ENCODE results near the gene C17orf78.

DNA sequence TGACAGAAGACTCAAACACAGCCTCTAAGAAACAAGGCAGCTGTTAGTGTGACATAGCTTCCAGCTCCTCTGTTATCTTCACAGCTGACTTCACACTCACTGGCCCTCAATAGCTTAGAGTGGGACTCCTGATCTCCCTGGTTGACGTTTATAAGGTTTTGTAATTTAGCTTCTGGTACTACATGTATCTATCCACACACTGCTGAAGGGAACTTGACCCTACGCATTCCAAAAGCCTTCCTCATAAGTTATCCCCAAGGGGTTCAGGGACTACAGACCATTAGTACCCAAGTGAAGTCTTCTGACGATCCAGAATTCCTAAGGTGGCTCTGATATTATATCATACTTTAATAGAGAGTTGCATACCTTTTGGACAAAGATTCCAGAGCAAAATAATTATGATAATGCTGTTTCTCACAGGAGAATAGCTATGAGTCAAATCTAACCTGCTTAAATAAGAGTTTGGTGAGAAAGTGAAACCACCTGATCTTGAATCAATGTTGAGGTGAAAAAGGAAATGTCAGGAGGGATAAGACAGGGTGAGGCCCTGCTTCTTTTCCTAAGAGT is 16.3 kb downstream of the C17orf78 start:
- TF ChIP-seq POLR2A (IDR thresholded peaks at IDR 0.05; ENCODE audit: low read length) (no peak), GATA1 (IDR thresholded peaks at IDR 0.05; ENCODE audit: low read depth, low read length) (no peak)
